GM18909 (cell line): Measurements from ENCODE around the gene TANGO6.
"Not testable (repeated sequence)": the region's sequence is repeated elsewhere in the genome, so short reads cannot be mapped to it uniquely, and the experiment has no call there.

Experiments used
- ATAC-seq: cut with Tn5 transposase; IDR thresholded peaks from one replicate; pipeline ENCODE4 v1.9.1; 2021; ENCODE audit warnings: mild to moderate bottlenecking; ENCODE audit not compliant: unreplicated experiment, poor library complexity

The TANGO6 gene

DNA sequence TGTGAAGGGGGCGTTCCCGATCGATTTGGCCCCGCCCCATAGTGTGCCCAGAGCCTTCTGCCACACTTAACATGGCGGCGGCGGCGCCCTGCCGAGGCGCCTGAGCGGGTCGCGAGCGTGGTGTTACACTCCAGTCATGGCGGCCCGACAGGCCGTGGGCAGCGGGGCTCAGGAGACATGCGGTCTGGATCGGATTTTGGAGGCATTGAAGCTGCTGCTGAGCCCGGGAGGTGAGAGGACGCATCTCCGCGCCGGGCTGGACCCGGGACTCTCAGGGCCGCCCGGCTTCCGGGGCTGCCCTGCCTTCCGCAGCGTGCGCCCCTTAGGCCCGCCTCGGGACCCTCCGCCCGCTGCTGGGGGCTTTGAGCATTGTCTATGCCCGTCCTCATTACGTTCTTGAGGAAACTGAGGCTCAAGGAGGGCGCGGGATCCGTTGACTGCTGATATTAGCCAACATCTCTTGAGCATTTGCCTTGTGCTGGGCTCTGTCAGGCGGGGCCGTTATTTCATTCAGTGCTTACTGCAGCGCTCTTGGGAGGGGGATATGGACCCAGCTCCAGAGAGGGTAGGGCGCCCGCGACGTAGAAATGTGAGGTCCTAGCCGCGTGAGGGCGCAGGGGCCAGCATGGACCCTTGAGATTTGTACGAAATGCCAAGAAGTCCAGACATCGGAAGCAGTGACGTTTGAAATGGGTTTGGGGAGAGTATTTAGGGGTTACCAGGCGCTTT lies at the start of gene TANGO6:
TSS of gene TANGO6 (plus strand) at position 50 of the 729 bp plus-strand sequence. CDS start at position 137, 87 bp downstream.
- peak; percentile 85 for ATAC-seq

DNA sequence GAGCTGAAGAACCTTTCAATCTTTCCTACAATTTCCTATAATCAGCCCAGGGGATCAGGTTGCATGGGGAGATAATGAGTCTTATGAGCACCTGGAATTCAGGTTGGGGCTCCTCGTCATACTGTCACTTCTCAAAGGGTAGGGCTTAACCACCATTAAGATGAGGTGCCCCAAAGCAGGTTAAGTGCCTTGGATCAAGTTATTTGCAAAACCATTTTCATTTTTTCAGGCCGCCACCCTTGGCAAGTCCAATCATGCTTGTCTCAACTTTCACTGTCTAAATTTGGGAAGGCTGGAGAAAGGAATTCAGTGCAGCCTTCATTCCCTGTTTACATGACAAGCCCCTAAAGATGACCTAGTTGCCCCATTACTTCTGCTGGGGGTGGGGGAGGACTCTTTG lies 44.9 kb upstream of the TANGO6 start:
- ATAC-seq: no peak

GRCh38 chr16:68800257-68800875 lies 43.0 kb upstream of the TANGO6 start:
- peak; percentile 71 for ATAC-seq

DNA sequence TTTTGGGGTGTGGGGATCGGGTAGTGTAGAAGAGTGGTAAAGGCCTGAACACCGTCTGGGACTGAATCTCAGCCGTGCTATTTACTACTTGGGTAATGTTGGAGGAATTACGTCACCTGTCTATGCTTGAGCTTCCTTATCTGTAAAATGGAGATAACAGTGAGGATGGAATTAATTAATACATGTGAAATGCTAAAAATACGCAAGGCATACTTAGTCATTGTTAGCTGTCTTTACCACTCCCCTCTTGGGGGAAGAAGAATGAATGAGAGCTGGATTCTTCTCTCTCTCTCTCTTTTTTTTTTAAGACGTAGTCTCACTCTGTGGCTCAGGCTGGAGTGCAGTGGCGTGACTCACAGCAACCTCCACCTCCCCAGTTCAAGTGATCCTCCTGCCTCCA lies 41.1 kb upstream of the TANGO6 start:
- ATAC-seq: no peak

GRCh38 chr16:68806422-68806821 lies 36.9 kb upstream of the TANGO6 start:
- ATAC-seq: no peak

DNA sequence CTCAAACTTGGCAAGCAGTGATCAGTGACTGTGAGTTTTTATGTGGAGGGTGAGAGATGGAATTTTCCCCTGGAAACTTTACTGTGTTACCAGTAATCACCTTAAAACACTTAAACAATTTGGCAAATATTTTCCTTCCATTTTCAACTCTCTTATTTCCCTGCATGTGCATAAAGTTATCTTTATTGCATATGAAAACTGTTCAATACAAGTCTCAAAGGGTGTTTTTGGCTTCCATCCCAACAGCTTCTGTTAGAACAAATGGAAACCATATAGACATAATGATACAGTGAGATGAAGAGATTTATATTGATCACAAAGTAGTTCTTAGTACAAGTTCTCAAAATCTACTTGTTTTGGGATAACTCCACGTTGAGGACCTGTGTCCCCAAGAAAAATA lies 36.4 kb upstream of the TANGO6 start:
- no peak for ATAC-seq

DNA sequence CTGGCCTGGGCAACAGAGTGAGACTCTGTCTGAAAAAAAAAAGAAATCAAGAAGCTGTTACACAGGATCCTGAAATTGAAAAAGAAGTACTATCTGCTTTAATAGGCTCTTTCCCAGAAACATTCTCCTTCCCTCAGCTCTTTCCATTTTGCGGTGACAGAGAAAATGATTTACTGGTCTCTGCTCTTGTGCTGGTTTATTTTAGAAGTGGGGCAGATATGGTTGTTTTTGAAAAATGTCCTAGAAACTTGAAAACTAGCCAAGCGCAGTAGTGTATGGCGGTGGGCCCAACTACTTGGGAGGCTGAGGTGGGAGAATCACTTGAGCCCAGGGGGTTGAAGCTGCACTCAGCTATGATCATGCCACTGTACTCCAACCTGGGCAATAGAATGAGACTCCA lies 28.8 kb upstream of the TANGO6 start:
- no peak for ATAC-seq

GRCh38 chr16:68823401-68824135 lies 19.8 kb upstream of the TANGO6 start:
- no peak for ATAC-seq

DNA sequence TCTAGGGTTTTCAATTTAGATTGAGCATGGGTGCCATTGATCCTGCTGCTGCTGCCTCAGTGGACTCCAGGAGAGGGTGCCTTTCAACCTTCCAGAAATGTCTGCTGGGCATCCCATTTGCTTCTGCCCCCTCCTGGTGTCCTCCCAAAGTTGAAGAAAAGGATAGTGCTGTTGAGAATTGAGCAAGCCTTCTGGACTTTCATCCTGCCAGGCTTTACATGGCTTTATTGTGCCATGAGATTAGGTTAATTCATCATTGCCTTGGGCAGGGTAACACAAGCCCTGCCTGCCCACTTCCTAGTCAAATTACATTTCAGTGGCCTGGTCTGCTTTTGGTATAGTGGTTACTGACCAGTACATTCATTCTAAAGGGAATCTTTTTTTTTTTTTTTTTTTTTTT lies 17.9 kb upstream of the TANGO6 start:
- no peak for ATAC-seq

- ATAC-seq: no peak
Observed at GRCh38 chr16:68826652-68827051, 16.7 kb upstream of the TANGO6 start.

GRCh38 chr16:68833251-68833650 lies 10.1 kb upstream of the TANGO6 start:
- ATAC-seq: no peak

DNA sequence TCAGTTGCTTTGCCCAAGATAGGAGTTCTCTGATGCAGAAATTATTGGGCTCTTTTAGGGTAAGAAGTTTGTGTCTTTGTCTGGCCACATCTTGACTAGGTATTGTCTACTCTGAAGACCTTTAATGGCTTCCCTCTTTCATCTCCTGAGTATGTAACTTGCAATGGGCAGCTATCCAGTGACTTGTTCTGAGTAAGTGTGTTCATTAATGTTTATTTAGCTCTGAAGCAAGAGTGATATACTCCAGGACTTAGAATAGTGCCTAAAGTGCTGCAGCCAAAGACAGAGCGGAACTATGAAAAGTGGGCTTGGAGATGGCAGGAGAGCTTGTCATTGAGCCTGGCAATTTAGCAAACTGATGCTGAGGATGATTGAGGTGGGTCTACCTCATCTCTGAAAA lies 8.8 kb upstream of the TANGO6 start:
- ATAC-seq: no peak

GRCh38 chr16:68835970-68836369 lies 7.4 kb upstream of the TANGO6 start:
- ATAC-seq: no peak

GRCh38 chr16:68839831-68840230 lies 3.5 kb upstream of the TANGO6 start:
- no peak for ATAC-seq

GRCh38 chr16:68842964-68843481 lies 308 bp upstream of the TANGO6 start:
- not testable (repeated sequence) for ATAC-seq

GRCh38 chr16:68844211-68844564 lies 857 bp downstream of the TANGO6 start:
- ATAC-seq: no peak

DNA sequence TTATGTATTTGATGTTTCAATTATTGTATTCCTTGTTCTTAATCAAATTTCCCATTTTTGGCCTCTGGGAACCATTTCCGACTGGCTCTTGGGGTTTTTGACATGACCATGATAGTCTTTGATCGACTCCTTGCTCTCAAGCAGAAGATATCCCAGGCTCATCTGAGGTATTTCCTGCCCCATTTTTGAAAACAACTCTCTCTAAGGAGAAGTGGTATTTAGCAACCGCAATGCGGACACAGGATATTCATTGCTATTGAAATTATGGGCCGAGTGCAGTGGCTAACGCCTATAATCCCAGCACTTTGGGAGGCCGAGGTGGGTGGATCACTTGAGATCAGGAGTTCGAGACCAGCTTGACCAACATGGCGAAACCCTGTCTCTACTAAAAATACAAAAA lies 5.5 kb downstream of the TANGO6 start:
- ATAC-seq: no peak

GRCh38 chr16:68850481-68850880 lies 7.2 kb downstream of the TANGO6 start:
- no peak for ATAC-seq

- no peak for ATAC-seq
Observed at GRCh38 chr16:68851601-68852000, 8.3 kb downstream of the TANGO6 start.

GRCh38 chr16:68857479-68857878 lies 14.1 kb downstream of the TANGO6 start:
- no peak for ATAC-seq

DNA sequence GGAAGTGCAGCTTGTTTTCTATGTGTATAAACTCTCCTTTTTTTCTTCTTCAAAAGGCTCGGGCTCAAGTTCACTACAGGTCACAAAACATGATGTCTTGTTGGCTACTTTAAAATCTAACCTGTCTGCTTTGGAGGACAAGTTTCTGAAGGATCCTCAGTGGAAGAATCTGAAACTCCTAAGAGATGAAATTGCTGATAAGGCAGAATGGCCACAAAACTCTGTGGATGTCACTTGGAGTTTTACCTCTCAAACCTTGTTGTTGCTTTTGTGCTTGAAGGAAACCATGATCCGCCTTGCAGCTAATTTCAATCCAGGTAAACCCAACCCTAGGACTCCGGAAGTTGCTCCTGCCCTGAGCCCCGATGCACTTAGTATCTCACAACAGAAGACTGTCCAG lies 16.5 kb downstream of the TANGO6 start:
- ATAC-seq: no peak
